ENCODE measurements around the gene BLID. TPM values are rescaled to one million over a fixed set of nuclear protein-coding genes. Genes with fewer than 3 reads are reported as not detected.

BLID gene
- total RNA-seq, 4 donors from 2014 or later, result not detected

DNA sequence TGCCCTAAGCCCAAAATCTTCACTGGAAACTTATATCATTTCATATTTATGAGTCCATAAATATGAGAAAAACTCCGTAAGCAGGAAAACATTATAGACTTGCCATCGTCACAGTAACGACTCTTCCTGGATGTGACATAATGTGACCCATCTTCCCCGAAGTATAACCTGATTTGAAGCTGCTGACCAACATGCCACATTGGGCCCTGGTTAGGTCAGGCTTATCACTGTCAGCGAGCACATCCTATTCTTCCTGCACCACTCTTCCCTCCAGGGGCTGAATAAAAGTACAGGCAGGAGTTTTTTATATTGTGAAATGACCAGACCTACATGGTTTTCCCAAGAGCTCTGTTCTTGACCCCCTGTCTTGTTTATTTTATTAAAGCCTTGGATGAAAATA is 12.1 kb upstream of the BLID start:
- Histone ChIP-seq H3K27ac (no peak overlapping the region), H3K27me3 (no peaks in the 10 kb centered on the region), H3K9me3 (no peaks in the 10 kb centered on the region), H3K36me3 (no peaks in the 10 kb centered on the region), H3K4me3 (no peak overlapping the region), H3K4me1 (no peaks in the 10 kb centered on the region)
- intact Hi-C loops (cut with DNase I), result no loop called here
- no peak for DNase-seq
- 82 to 85% methylated on average over 5 of the region's 5 CpGs for WGBS, 2 donors
- TF ChIP-seq, protein P1, sequence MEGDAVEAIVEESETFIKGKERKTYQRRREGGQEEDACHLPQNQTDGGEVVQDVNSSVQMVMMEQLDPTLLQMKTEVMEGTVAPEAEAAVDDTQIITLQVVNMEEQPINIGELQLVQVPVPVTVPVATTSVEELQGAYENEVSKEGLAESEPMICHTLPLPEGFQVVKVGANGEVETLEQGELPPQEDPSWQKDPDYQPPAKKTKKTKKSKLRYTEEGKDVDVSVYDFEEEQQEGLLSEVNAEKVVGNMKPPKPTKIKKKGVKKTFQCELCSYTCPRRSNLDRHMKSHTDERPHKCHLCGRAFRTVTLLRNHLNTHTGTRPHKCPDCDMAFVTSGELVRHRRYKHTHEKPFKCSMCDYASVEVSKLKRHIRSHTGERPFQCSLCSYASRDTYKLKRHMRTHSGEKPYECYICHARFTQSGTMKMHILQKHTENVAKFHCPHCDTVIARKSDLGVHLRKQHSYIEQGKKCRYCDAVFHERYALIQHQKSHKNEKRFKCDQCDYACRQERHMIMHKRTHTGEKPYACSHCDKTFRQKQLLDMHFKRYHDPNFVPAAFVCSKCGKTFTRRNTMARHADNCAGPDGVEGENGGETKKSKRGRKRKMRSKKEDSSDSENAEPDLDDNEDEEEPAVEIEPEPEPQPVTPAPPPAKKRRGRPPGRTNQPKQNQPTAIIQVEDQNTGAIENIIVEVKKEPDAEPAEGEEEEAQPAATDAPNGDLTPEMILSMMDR (IDR thresholded peaks at IDR 0.05), result no peak
- TF ChIP-seq POLR2A (IDR thresholded peaks at IDR 0.05), result no peak

DNA sequence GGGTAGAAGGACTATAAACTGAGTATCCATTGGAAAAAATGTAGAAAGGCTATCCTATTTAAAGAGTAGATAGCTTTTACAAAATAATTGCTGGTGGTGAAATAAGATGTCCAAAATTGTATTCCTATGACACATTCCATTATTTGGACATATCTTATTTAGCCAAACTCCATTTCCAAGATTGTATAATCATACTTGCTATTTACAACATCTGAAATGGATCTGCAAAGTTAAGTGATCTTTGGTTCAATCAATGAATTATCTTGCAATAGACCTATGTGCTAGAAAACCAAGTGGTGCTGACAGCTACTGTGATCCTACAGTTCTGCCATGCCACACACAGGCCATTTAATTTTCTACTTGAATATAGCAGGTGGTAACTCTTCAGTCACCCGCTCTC is 11.0 kb upstream of the BLID start:
- Histone ChIP-seq H3K36me3 (no peaks in the 10 kb centered on the region), H3K9me3 (no peaks in the 10 kb centered on the region), H3K27me3 (no peaks in the 10 kb centered on the region), H3K27ac (no peak overlapping the region), H3K4me3 (no peak overlapping the region), H3K4me1 (no peaks in the 10 kb centered on the region)
- WGBS, 2 donors, result 89 to 95% methylated on average over 1 of the region's 1 CpG
- intact Hi-C loops (cut with DNase I), result no loop called here
- DNase-seq, result no peak
- TF ChIP-seq POLR2A (IDR thresholded peaks at IDR 0.05), result no peak
- TF ChIP-seq, protein P1 (IDR thresholded peaks at IDR 0.05), result no peak

DNA sequence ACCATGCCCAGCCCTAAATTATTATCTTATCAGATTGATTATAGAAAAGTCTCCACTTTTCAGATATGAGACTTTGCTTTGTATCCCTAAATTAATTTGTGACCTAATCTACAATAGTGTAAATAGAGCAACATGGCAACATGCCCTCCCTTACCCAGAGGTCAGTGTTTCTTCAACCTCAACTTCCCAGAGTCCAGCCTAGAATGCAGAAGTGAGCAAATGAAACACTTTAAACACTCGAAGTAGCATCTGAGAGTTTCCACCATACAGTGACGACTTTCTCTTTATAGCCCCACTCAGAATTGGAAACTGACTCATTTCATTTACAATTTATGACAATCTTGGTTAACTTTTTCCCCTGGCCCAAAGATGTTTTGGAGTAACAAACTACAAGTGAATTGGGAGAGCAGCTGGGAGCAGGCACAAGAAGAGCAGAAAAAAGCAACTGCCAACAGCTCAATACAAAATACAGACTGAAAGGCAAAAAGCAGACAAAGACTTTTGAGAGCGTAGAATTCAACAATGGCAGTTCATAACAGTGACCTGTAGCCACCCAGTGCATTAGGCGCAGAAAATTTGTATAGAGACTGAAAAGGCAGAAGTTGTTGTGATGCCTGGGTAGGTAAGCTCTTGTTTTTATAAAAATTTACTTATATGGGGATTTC is 10.1 kb upstream of the BLID start:
- no peaks in the 10 kb centered on the region for H3K36me3 ChIP-seq
- WGBS, 2 donors, result 75% methylated on average over 4 of the region's 4 CpGs
- no peaks in the 10 kb centered on the region for H3K4me1 ChIP-seq
- H3K9me3 ChIP-seq, result no peaks in the 10 kb centered on the region
- no peak overlapping the region for H3K27ac ChIP-seq
- no peak overlapping the region for H3K4me3 ChIP-seq
- intact Hi-C loops (cut with DNase I), result no loop called here
- no peaks in the 10 kb centered on the region for H3K27me3 ChIP-seq
- TF ChIP-seq, protein P1 (IDR thresholded peaks at IDR 0.05), result no peak
- TF ChIP-seq POLR2A (IDR thresholded peaks at IDR 0.05), result no peak
- DNase-seq, result no peak

DNA sequence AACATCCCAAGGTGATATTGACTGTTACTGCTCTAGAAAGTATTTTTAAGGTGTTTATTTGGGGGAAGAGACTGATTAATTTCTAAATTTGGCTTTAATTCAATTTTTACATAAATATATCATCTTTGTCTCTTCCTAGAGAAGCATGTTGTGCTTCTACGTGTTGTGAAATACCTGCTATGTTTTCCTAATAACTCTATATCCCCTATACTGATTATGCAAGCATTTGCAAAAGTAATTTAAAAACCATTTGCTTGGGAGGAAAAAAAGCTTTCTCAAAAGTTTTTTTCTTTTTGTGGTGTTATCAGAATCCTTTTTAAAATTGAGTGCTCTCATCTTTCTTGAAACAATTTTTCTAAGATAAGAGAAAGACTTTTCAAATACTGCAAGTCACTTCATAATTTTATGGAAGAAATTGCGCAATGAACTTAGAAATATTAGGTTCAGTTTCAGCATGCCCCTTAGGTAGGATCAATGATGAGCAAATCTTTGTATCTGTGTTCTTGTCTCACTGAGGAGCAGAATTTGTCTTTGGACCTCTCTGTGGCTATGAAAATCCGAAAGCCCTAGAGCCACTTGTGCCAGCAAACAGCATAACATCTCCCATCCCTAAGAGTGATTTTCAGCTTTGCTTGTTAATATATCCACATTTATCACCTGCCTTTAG is 7.4 kb upstream of the BLID start:
- no peaks in the 10 kb centered on the region for H3K27me3 ChIP-seq
- no peak overlapping the region for H3K27ac ChIP-seq
- no peaks in the 10 kb centered on the region for H3K36me3 ChIP-seq
- intact Hi-C loops (cut with DNase I), result no loop called here
- H3K9me3 ChIP-seq, result no peaks in the 10 kb centered on the region
- TF ChIP-seq POLR2A (IDR thresholded peaks at IDR 0.05), result no peak
- TF ChIP-seq, protein P1 (IDR thresholded peaks at IDR 0.05), result no peak
- no peak overlapping the region for H3K4me3 ChIP-seq
- no peak for DNase-seq
- WGBS, 2 donors, result 39 to 71% methylated on average over 3 of the region's 3 CpGs
- no peaks in the 10 kb centered on the region for H3K4me1 ChIP-seq

DNA sequence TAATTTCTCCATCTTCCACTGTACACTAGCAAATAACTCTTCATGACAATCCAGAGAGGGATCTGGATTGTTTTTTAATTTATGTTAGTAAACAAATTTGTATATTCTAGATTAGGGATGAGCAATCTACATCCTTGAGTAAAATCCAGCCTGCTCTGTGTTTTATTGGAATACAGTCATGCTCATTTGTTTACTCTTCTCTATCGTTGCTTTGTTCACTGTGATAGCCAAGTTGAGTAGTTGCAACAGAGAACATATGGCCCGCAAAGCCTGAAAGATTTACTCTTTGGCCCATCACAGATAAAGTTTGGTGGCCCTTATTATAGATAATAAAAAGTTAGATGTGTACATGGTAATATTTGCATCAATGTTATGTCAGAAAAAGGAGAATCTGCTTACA is 6.2 kb upstream of the BLID start:
- WGBS, 2 donors, result 55 to 69% methylated on average over 2 of the region's 2 CpGs
- no peak for DNase-seq
- intact Hi-C loops (cut with DNase I), result no loop called here

More for the DNA sequence above, 6.2 kb upstream of the BLID start:
- no peak overlapping the region for H3K27ac ChIP-seq
- no peaks in the 10 kb centered on the region for H3K4me1 ChIP-seq
- H3K36me3 ChIP-seq, result no peaks in the 10 kb centered on the region
- no peak for TF ChIP-seq POLR2A (IDR thresholded peaks at IDR 0.05)
- TF ChIP-seq, protein P1 (IDR thresholded peaks at IDR 0.05), result no peak
- no peaks in the 10 kb centered on the region for H3K27me3 ChIP-seq
- no peaks in the 10 kb centered on the region for H3K9me3 ChIP-seq
- no peak overlapping the region for H3K4me3 ChIP-seq
